Mesenchymal stem cell (in vitro differentiated cells and primary cell): ENCODE data around the gene DEPDC1B.

ENCODE experiments used
- DNase-seq: peaks from one replicate; pipeline ENCODE4 v3.0.0-alpha.2; 2013
- H2AFZ ChIP-seq: one replicate; pipeline ENCODE4 v1.6.1; 2013; ENCODE audit warnings: low read depth, mild to moderate bottlenecking, control low read depth, inconsistent platforms, low read length, moderate library complexity
- H2AK5ac ChIP-seq: 2 replicates; pipeline ENCODE4 v1.6.1; 2013; ENCODE audit warnings: low read length, moderate library complexity, mild to moderate bottlenecking, inconsistent platforms; ENCODE audit not compliant: severe bottlenecking
- H2BK120ac ChIP-seq: one replicate; pipeline ENCODE4 v1.6.1; 2013; ENCODE audit warnings: low read depth, mild to moderate bottlenecking, inconsistent platforms, low read length, moderate library complexity
- H2BK12ac ChIP-seq, 2 experiments: one replicate each; pipeline ENCODE4 v1.6.1; 2013; ENCODE audit warnings: inconsistent platforms in 2 of 2, low read length in 2 of 2, mild to moderate bottlenecking in 2 of 2, moderate library complexity in 2 of 2, control low read depth in 1 of 2
- H2BK15ac ChIP-seq: one replicate; pipeline ENCODE4 v1.6.1; 2013; ENCODE audit warnings: mild to moderate bottlenecking, low read depth, inconsistent platforms; ENCODE audit not compliant: poor library complexity, severe bottlenecking
- H2BK5ac ChIP-seq: 2 replicates; pipeline ENCODE4 v1.6.1; 2013; ENCODE audit warnings: low read depth, mild to moderate bottlenecking, low read length, control low read depth, inconsistent platforms; ENCODE audit not compliant: poor library complexity, severe bottlenecking
- H3K14ac ChIP-seq, 2 experiments: one replicate each; pipeline ENCODE4 v1.6.1; 2013; ENCODE audit warnings: inconsistent platforms in 2 of 2, low read length in 2 of 2, control low read depth in 1 of 2, mild to moderate bottlenecking in 1 of 2, moderate library complexity in 1 of 2
- H3K18ac ChIP-seq, 2 experiments: one replicate each; pipeline ENCODE4 v1.6.1; 2013; ENCODE audit warnings: inconsistent platforms in 2 of 2, low read length in 2 of 2, control low read depth in 1 of 2, low read depth in 1 of 2, mild to moderate bottlenecking in 1 of 2
- H3K23ac ChIP-seq, 2 experiments: one replicate each; pipeline ENCODE4 v1.6.1; 2013; ENCODE audit warnings: inconsistent platforms in 2 of 2, low read length in 2 of 2, mild to moderate bottlenecking in 2 of 2, moderate library complexity in 2 of 2, control low read depth in 1 of 2
- H3K27ac ChIP-seq: 2 replicates; pipeline ENCODE4 v1.5.1; 2013; ENCODE audit warnings: mild to moderate bottlenecking, moderate library complexity, low read length, control low read depth, inconsistent platforms; ENCODE audit not compliant: poor library complexity, severe bottlenecking
- H3K27me3 ChIP-seq, 2 experiments: 2 replicates each; pipeline versions ENCODE4 v1.6.1 to v1.7.0; 2013; ENCODE audit warnings: low read length in 2 of 2, mild to moderate bottlenecking in 2 of 2, moderate library complexity in 2 of 2, control low read depth in 1 of 2, inconsistent platforms in 1 of 2; ENCODE audit not compliant: control insufficient read depth in 1 of 2, insufficient read depth in 1 of 2
- H3K36me3 ChIP-seq, 2 experiments: 2 replicates each; pipeline versions ENCODE4 v1.6.1 to v1.7.0; 2013; ENCODE audit warnings: low read length in 2 of 2, control low read depth in 1 of 2, inconsistent platforms in 1 of 2, low read depth in 1 of 2, mild to moderate bottlenecking in 1 of 2; ENCODE audit not compliant: insufficient read depth in 2 of 2, control insufficient read depth in 1 of 2
- H3K4ac ChIP-seq, 2 experiments: one replicate each; pipeline ENCODE4 v1.6.1; 2013; ENCODE audit warnings: inconsistent platforms in 2 of 2, low read length in 2 of 2, mild to moderate bottlenecking in 2 of 2, moderate library complexity in 2 of 2, control low read depth in 1 of 2, low read depth in 1 of 2
- H3K4me1 ChIP-seq: 2 replicates; pipeline ENCODE4 v1.6.1; 2013; ENCODE audit warnings: low read depth, low read length, control low read depth; ENCODE audit not compliant: control insufficient read depth, insufficient read depth
- H3K4me2 ChIP-seq: 2 replicates; pipeline ENCODE4 v1.6.1; 2013; ENCODE audit warnings: low read length, mild to moderate bottlenecking, inconsistent platforms; ENCODE audit not compliant: poor library complexity, severe bottlenecking
- H3K4me3 ChIP-seq, 2 experiments: 2 replicates each; pipeline versions ENCODE4 v1.5.1 to v1.7.0; 2013; ENCODE audit warnings: low read length in 2 of 2, mild to moderate bottlenecking in 2 of 2, control low read depth in 1 of 2, low read depth in 1 of 2; ENCODE audit not compliant: insufficient read depth in 1 of 2
- H3K79me1 ChIP-seq: replicated peaks from 2 replicates; pipeline ENCODE4 v1.6.1; 2013; ENCODE audit warnings: mild to moderate bottlenecking, control low read depth, low read length, inconsistent platforms; ENCODE audit not compliant: poor library complexity, severe bottlenecking
- H3K9ac ChIP-seq: 2 replicates; pipeline ENCODE4 v1.7.0; 2013; ENCODE audit warnings: mild to moderate bottlenecking, low read length, moderate library complexity
- H3K9me3 ChIP-seq: 2 replicates; pipeline ENCODE4 v1.7.0; 2013; ENCODE audit warnings: mild to moderate bottlenecking, low read length; ENCODE audit not compliant: control insufficient read depth
- H4K8ac ChIP-seq: one replicate; pipeline ENCODE4 v1.6.1; 2013; ENCODE audit warnings: inconsistent platforms, mild to moderate bottlenecking, low read length, moderate library complexity
- H4K91ac ChIP-seq: one replicate; pipeline ENCODE4 v1.6.1; 2013; ENCODE audit warnings: mild to moderate bottlenecking, low read length, inconsistent platforms
- WGBS: methylation state at CpG from one replicate; pipeline ENCODE4 v1.1.7; 2013; ENCODE audit warnings: mixed read lengths; 5-methylcytosine and 5-hydroxymethylcytosine counted together

Gene DEPDC1B

DNA sequence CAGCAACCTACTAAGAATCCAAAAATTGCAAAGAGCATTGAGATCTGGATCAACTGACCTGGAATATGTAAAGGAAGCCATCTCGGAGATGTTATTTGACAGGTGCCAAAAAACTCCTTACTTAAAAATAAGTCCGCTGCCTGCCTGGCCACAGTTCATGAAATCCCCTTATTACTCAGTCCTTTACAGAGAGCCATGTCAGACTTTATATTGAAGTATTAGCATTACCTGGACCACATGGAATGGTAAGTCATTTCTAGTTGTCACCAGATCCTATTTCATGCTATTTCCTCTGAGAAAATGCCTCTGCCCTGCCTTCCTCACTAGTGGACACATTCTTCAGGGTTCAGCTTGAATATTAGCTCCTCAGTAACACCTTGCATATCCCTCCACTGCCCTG lies 115.7 kb downstream of the DEPDC1B start:
- H3K4me1 ChIP-seq = no peaks in the 10 kb centered on the region

DNA sequence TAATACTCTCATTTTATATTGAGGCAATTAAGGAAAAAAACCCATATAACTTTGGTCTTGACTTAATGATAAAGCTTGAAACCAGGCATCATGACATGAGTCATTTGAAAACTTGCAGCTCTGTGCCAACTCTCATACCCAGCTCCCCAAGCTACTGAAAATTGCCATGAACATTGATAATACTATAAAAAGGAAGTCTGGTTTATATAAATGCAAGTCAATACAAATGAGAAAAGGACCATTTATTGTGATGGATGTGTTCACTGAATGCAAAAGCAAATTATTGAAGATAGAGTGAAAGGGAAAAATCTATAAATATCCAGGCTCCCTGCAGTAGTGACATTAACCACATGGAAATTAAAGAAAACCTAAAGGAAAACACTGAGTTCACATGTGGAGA lies 116.3 kb downstream of the DEPDC1B start:
- Histone ChIP-seq H3K14ac (no peak overlapping the region), H3K27ac (no peak overlapping the region), H3K23ac (no peak overlapping the region), H3K9ac (no peak overlapping the region), H3K4me3 (no peak overlapping the region), H4K8ac (no peak overlapping the region), H3K18ac (no peak overlapping the region), H3K4me1 (no peaks in the 10 kb centered on the region), H3K27me3 (no peaks in the 10 kb centered on the region), H3K36me3 (no peaks in the 10 kb centered on the region), H2BK12ac (no peak overlapping the region), H3K79me1 (no peaks in the 10 kb centered on the region), H3K4ac (no peak overlapping the region), H4K91ac (no peak overlapping the region), H2AFZ (no peak overlapping the region), H2BK5ac (no peak overlapping the region), H2BK120ac (no peak overlapping the region), H3K4me2 (no peak overlapping the region), H2AK5ac (no peak overlapping the region), H3K9me3 (no peaks in the 10 kb centered on the region), H2BK15ac (no peak overlapping the region)
- DNase-seq = no peak

More for the DNA sequence above, 115.7 kb downstream of the DEPDC1B start:
- Histone ChIP-seq H3K79me1 (no peaks in the 10 kb centered on the region), H3K18ac (no peak overlapping the region), H3K27ac (no peak overlapping the region), H3K27me3 (no peaks in the 10 kb centered on the region), H2BK12ac (no peak overlapping the region), H4K91ac (no peak overlapping the region), H4K8ac (no peak overlapping the region), H2BK15ac (no peak overlapping the region), H3K9ac (no peak overlapping the region), H2AFZ (no peak overlapping the region), H3K4ac (no peak overlapping the region), H2BK5ac (no peak overlapping the region), H3K4me3 (no peak overlapping the region), H2AK5ac (no peak overlapping the region), H3K36me3 (no peaks in the 10 kb centered on the region), H3K9me3 (no peaks in the 10 kb centered on the region), H3K14ac (no peak overlapping the region), H2BK120ac (no peak overlapping the region), H3K23ac (no peak overlapping the region), H3K4me2 (no peak overlapping the region)
- DNase-seq = no peak
- 100% methylated on average over 2 of the region's 2 CpGs for WGBS

DNA sequence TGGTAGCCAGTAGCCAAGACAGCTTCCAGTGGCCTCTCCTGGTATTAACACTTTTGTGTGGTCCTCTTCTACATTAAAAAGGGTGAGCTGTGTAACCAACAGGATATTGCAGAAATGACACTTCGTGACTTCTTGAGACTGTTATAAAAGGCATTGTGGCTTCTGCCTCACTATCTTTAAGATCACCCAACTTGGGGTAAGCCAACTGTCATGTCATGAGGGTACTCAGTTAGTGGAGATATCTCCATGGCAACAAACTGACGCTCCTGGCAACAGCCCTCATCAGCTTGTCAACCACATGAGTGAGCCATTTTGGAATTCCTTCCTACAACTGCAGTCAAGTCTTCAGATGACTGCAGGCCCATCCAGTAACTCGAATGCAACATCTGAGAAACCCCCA lies 121.7 kb downstream of the DEPDC1B start:
- Histone ChIP-seq H2AK5ac (no peak overlapping the region), H2BK5ac (no peak overlapping the region), H2BK15ac (no peak overlapping the region), H2BK120ac (no peak overlapping the region), H3K79me1 (no peaks in the 10 kb centered on the region), H3K14ac (no peak overlapping the region), H3K23ac (no peak overlapping the region), H3K27ac (no peak overlapping the region), H4K91ac (no peak overlapping the region), H3K4me2 (no peak overlapping the region), H3K4me1 (no peaks in the 10 kb centered on the region), H3K27me3 (no peaks in the 10 kb centered on the region), H3K36me3 (no peaks in the 10 kb centered on the region), H3K4me3 (no peak overlapping the region), H4K8ac (no peak overlapping the region), H3K9me3 (no peaks in the 10 kb centered on the region), H2BK12ac (no peak overlapping the region), H3K9ac (no peak overlapping the region), H3K4ac (no peak overlapping the region), H3K18ac (no peak overlapping the region), H2AFZ (no peak overlapping the region)
- 96% methylated on average over 3 of the region's 3 CpGs for WGBS
- no peak for DNase-seq

DNA sequence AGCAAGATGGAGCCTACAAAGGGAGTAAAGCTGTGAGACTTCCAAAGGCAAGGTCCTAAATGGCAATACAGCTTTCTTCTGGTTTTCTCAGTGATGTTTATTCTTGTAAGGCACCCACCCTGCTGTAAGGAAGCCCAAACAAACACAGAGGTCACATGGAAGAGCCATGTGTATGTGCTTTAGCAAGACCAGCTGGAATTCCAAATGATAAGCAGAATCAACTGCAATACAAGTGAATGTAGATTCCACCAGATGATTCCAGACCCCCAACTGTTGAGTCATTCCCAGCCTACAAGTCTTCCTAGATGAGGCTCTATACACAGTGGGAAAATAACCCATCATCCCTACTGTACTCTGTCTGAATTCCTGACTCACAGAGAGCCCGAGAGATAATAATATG lies 122.8 kb downstream of the DEPDC1B start:
- Histone ChIP-seq H3K14ac (no peak overlapping the region), H3K9me3 (no peaks in the 10 kb centered on the region), H3K4me1 (no peaks in the 10 kb centered on the region), H2BK12ac (no peak overlapping the region), H3K27me3 (no peaks in the 10 kb centered on the region), H2AK5ac (no peak overlapping the region), H3K4ac (peak overlapping the region in 1 of 2 experiments; percentile 16), H4K91ac (no peak overlapping the region), H2BK5ac (no peak overlapping the region), H3K79me1 (no peaks in the 10 kb centered on the region), H2AFZ (no peak overlapping the region), H3K23ac (no peak overlapping the region), H3K18ac (no peak overlapping the region), H3K27ac (no peak overlapping the region), H3K4me2 (no peak overlapping the region), H3K36me3 (no peaks in the 10 kb centered on the region), H3K4me3 (no peak overlapping the region), H3K9ac (no peak overlapping the region), H4K8ac (no peak overlapping the region), H2BK15ac (no peak overlapping the region), H2BK120ac (no peak overlapping the region)
- no CpG with 5 or more reads among the region's 1 CpG for WGBS
- DNase-seq = peak; percentile 66
